ENCODE measurements around the gene SP6.
A peak's percentile ranks its signal among the peaks of the same experiment; 100 is the strongest.

DNA sequence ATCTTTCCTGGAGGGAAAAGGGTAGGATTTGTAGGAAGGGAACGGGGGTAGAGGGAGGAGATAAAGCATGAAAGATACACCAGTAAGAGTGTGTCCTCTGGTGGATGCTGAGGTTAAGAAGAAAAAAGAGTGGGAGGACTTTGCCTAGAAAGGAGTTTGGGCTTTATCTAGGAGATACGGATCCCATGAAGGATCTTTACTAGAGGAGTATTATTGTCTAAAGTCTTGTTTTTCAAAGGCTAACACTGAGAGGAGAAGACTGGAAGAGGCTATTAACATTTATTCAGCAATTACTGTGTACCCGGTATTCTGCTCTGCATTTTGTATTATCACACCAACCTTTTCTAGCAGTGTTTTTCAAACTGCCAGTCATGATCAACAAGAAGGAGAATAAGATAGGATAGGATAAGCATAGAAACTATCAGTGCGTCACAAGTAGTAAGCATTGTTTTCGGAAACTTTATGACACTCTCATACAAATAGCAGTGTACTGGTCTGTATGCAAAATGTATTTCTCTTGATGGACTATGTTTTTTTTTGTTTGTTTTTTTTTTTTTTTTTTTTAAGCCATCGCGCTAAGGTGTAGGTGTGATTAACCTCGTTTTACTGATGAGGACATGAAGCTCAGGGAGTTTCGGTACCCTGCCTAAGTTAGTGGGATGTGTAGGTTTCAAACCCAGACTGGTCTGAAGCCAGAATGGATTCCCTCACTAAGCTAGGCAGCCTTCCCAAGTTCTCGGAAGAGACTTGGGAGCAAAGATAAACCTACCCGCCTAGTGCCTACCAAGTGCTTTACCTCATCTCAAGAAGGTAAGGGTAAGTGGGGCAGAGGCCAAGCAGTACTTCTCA is 43.8 kb upstream of the SP6 start:
- TF ChIP-seq, protein P1, sequence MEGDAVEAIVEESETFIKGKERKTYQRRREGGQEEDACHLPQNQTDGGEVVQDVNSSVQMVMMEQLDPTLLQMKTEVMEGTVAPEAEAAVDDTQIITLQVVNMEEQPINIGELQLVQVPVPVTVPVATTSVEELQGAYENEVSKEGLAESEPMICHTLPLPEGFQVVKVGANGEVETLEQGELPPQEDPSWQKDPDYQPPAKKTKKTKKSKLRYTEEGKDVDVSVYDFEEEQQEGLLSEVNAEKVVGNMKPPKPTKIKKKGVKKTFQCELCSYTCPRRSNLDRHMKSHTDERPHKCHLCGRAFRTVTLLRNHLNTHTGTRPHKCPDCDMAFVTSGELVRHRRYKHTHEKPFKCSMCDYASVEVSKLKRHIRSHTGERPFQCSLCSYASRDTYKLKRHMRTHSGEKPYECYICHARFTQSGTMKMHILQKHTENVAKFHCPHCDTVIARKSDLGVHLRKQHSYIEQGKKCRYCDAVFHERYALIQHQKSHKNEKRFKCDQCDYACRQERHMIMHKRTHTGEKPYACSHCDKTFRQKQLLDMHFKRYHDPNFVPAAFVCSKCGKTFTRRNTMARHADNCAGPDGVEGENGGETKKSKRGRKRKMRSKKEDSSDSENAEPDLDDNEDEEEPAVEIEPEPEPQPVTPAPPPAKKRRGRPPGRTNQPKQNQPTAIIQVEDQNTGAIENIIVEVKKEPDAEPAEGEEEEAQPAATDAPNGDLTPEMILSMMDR (conservative IDR thresholded peaks at IDR 0.05 in 1 of 2, IDR thresholded peaks at IDR 0.05 in 1 of 2; ENCODE audit: extremely low read depth in 1 of 2, insufficient read depth in 1 of 2, low read depth in 1 of 2, low read length in 2 of 2), result peak; percentile 16 to 19
- no peak for TF ChIP-seq EZH2 (IDR thresholded peaks at IDR 0.05; ENCODE audit: borderline replicate concordance, low read length)

All from mammary epithelial cell (primary cell).